Fibroblast of lung (primary cell): ENCODE measurements around the gene TBC1D3D. TPM values are rescaled to one million over a fixed set of nuclear protein-coding genes. Genes with fewer than 3 reads are reported as not detected.
"Not testable (repeated sequence)": the region's sequence is repeated elsewhere in the genome, so short reads cannot be mapped to it uniquely, and the experiment has no call there.

Source experiments
- DNase-seq, 2 donors: peaks; one replicate each; pipeline versions ENCODE4 v3.0.0 to v3.0.0-alpha.2; 2010; ENCODE audit warnings: low read depth in 2 of 2
- H2AFZ ChIP-seq: 2 replicates; pipeline ENCODE4 v1.5.1; 2012; ENCODE audit warnings: low read length, control low read depth, inconsistent platforms
- H3K27ac ChIP-seq: 2 replicates; pipeline ENCODE4 v1.5.1; 2011; ENCODE audit warnings: low read length, control low read depth; ENCODE audit not compliant: insufficient read depth
- H3K27me3 ChIP-seq: 2 replicates; pipeline ENCODE4 v1.5.1; 2011; ENCODE audit warnings: mild to moderate bottlenecking, low read length; ENCODE audit not compliant: control insufficient read depth, insufficient read depth
- H3K36me3 ChIP-seq: 2 replicates; pipeline ENCODE4 v1.5.1; 2011; ENCODE audit warnings: low read length; ENCODE audit not compliant: control insufficient read depth, insufficient read depth
- H3K4me1 ChIP-seq: 2 replicates; pipeline ENCODE4 v1.5.1; 2011; ENCODE audit warnings: low read length; ENCODE audit not compliant: control insufficient read depth, insufficient read depth; ENCODE audit errors: extremely low read depth
- H3K4me2 ChIP-seq: 2 replicates; pipeline ENCODE4 v1.5.1; 2011; ENCODE audit warnings: low read length, control low read depth; ENCODE audit not compliant: insufficient read depth; ENCODE audit errors: extremely low read depth
- H3K4me3 ChIP-seq, 4 experiments: fragments of 200-600 bp in 1 of 4; sonication (generic) in 1 of 4; replicated peaks in 1 of 4; 2 replicates each; pipeline ENCODE4 v1.5.1; 2011 to 2016; ENCODE audit warnings: low read length in 4 of 4, low read depth in 3 of 4, mild to moderate bottlenecking in 3 of 4, control low read depth in 2 of 4, inconsistent platforms in 1 of 4, mixed read lengths in 1 of 4; ENCODE audit not compliant: insufficient read depth in 1 of 4; ENCODE audit errors: control extremely low read depth in 1 of 4
- H3K79me2 ChIP-seq: 2 replicates; pipeline ENCODE4 v1.5.1; 2012; ENCODE audit warnings: mild to moderate bottlenecking, low read length, inconsistent platforms; ENCODE audit not compliant: control insufficient read depth, insufficient read depth
- H3K9ac ChIP-seq: 2 replicates; pipeline ENCODE4 v1.5.1; 2011; ENCODE audit warnings: mild to moderate bottlenecking, low read length, control low read depth; ENCODE audit not compliant: insufficient read depth
- H3K9me3 ChIP-seq: 2 replicates; pipeline ENCODE4 v1.5.1; 2012; ENCODE audit warnings: low read depth, low read length; ENCODE audit not compliant: control insufficient read depth, insufficient read depth
- H4K20me1 ChIP-seq: 2 replicates; pipeline ENCODE4 v1.5.1; 2011; ENCODE audit warnings: low read length; ENCODE audit not compliant: control insufficient read depth, insufficient read depth; ENCODE audit errors: extremely low read depth
- polyA minus RNA-seq: library from RNA; depleted of rRNA, polyadenylated mRNA; stranded (reverse); fragments of >200 nt; gene quantifications from 2 replicates; pipeline ENCODE4 v1.2.3, GENCODE V29; 2011; ENCODE audit warnings: low replicate concordance
- polyA plus RNA-seq, 2 donors: library from polyadenylated mRNA; depleted of rRNA in 1 of 2; stranded (reverse) in 1 of 2; unstranded in 1 of 2; fragments of >200 nt; gene quantifications; 2 replicates each; pipeline ENCODE4 v1.2.1, GENCODE V29; 2011 to 2012; ENCODE audit warnings: missing spikeins in 1 of 2
- total RNA-seq: library from RNA; depleted of rRNA; stranded (reverse); fragments of >200 nt; gene quantifications from 2 replicates; pipeline ENCODE4 v1.2.1, GENCODE V29; 2014

The TBC1D3D gene
- 0.77 TPM in 1 of 2 replicates, not detected in the other for total RNA-seq
- polyA plus RNA-seq: 0.02 and 0.11 TPM in 2 replicates
- polyA plus RNA-seq (2012): not detected in 2 replicates
- polyA minus RNA-seq: not detected in 2 replicates

GRCh38 chr17:38003676-38004075, at the start of gene TBC1D3D:
TSS of gene TBC1D3D (plus strand) at chr17:38003976. CDS start at chr17:38005561, 1,585 bp downstream.
- H3K9me3 ChIP-seq, H3K4me3 ChIP-seq, H3K79me2 ChIP-seq, H3K27me3 ChIP-seq, H3K4me1 ChIP-seq, H2AFZ ChIP-seq, H3K27ac ChIP-seq, H3K36me3 ChIP-seq, H3K4me2 ChIP-seq, DNase-seq, H4K20me1 ChIP-seq, H3K9ac ChIP-seq: not testable (repeated sequence)

- not testable (repeated sequence) for H3K36me3 ChIP-seq, H3K9me3 ChIP-seq, H3K4me1 ChIP-seq, H2AFZ ChIP-seq, DNase-seq, H3K27me3 ChIP-seq, H3K4me2 ChIP-seq, H3K4me3 ChIP-seq, H3K27ac ChIP-seq, H3K9ac ChIP-seq, H4K20me1 ChIP-seq, H3K79me2 ChIP-seq
These were observed 14.8 kb upstream of the TBC1D3D start, which contains the start of gene TBC1D3L for GRCh38 chr17:37988960-37989359. TSS of gene TBC1D3L (minus strand) at chr17:37989060. CDS start at chr17:37987520, 1,540 bp downstream.

Other genes with a start within 250 kb of the TBC1D3D start
- not detected in 2 replicates for gene TBC1D3K, start 79.6 kb upstream of the TBC1D3D start, total RNA-seq
- gene TBC1D3K, start 79.6 kb upstream of the TBC1D3D start, polyA plus RNA-seq: not detected in 2 replicates
- gene TBC1D3L, start 14.9 kb upstream of the TBC1D3D start, total RNA-seq: 1.8 and 4.8 TPM in 2 replicates
- gene TBC1D3L, start 14.9 kb upstream of the TBC1D3D start, polyA plus RNA-seq: 3.2 and 5.3 TPM in 2 replicates
- gene TBC1D3C, start 64.7 kb downstream of the TBC1D3D start, total RNA-seq: 1.3 TPM in 1 of 2 replicates, not detected in the other
- not detected in 2 replicates for gene TBC1D3C, start 64.7 kb downstream of the TBC1D3D start, polyA plus RNA-seq
- gene TBC1D3E, start 124.0 kb downstream of the TBC1D3D start, total RNA-seq: not detected in 2 replicates
- gene TBC1D3E, start 124.0 kb downstream of the TBC1D3D start, polyA plus RNA-seq: not detected in 2 replicates
- not detected in 2 replicates for gene TBC1D3, start 188.6 kb downstream of the TBC1D3D start, total RNA-seq
- gene TBC1D3, start 188.6 kb downstream of the TBC1D3D start, polyA plus RNA-seq: not detected in 2 replicates